Osteoblast (primary cell): Measurements from ENCODE around the gene OR10H5. TPM values are rescaled to one million over a fixed set of nuclear protein-coding genes. Genes with fewer than 3 reads are reported as not detected.
"Not testable (repeated sequence)": the region's sequence is repeated elsewhere in the genome, so short reads cannot be mapped to it uniquely, and the experiment has no call there.

ENCODE experiments used
- DNase-seq: peaks from one replicate; pipeline ENCODE4 v3.0.0; 2011; ENCODE audit warnings: low spot score, mixed read lengths; ENCODE audit not compliant: insufficient read length; ENCODE audit errors: missing footprints
- H2AFZ ChIP-seq: 2 replicates; pipeline ENCODE4 v1.6.0; 2011; ENCODE audit warnings: mild to moderate bottlenecking, low read length
- H3K27ac ChIP-seq: 2 replicates; pipeline ENCODE4 v1.5.1; 2011; ENCODE audit warnings: mild to moderate bottlenecking, low read depth, low read length, moderate library complexity
- H3K27me3 ChIP-seq: 2 replicates; pipeline ENCODE4 v1.6.0; 2012; ENCODE audit warnings: mild to moderate bottlenecking, control low read depth, inconsistent platforms, low read length, moderate library complexity; ENCODE audit not compliant: insufficient read depth
- H3K36me3 ChIP-seq: 2 replicates; pipeline ENCODE4 v1.5.1; 2011; ENCODE audit warnings: mild to moderate bottlenecking, low read length, control low read depth, moderate library complexity; ENCODE audit not compliant: insufficient read depth
- H3K4me1 ChIP-seq: 2 replicates; pipeline ENCODE4 v1.5.1; 2011; ENCODE audit warnings: mild to moderate bottlenecking, low read length, control low read depth, moderate library complexity; ENCODE audit not compliant: insufficient read depth
- H3K4me2 ChIP-seq: 2 replicates; pipeline ENCODE4 v1.6.0; 2011; ENCODE audit warnings: mild to moderate bottlenecking, low read length; ENCODE audit not compliant: insufficient read depth
- H3K4me3 ChIP-seq: fragments of 200-600 bp; sonication (generic); 3 replicates; pipeline ENCODE4 v1.5.1; 2012; ENCODE audit warnings: mild to moderate bottlenecking, low read length, inconsistent platforms; ENCODE audit not compliant: insufficient read depth
- H3K79me2 ChIP-seq: 2 replicates; pipeline ENCODE4 v1.6.0; 2012; ENCODE audit warnings: mild to moderate bottlenecking, low read length, control low read depth, inconsistent platforms; ENCODE audit not compliant: insufficient read depth
- H3K9me3 ChIP-seq: 2 replicates; pipeline ENCODE4 v1.5.1; 2011; ENCODE audit warnings: low read depth, low read length, control low read depth
- H4K20me1 ChIP-seq: 2 replicates; pipeline ENCODE4 v1.6.0; 2012; ENCODE audit warnings: mild to moderate bottlenecking, low read length, control low read depth; ENCODE audit not compliant: insufficient read depth
- total RNA-seq: library from RNA; depleted of rRNA; stranded (reverse); fragments of >200 nt; gene quantifications from 2 replicates; pipeline ENCODE4 v1.2.3, GENCODE V29; 2012
- TF ChIP-seq, protein P1 (sequence below): IDR thresholded peaks from 2 replicates; pipeline ENCODE4 v1.5.1; 2011; ENCODE audit warnings: mild to moderate bottlenecking, low read depth, low read length, moderate library complexity; ENCODE audit errors: extremely low read depth

Gene OR10H5
- total RNA-seq, 1 donor = not detected

- Histone ChIP-seq H3K4me3 (peak overlapping the region; percentile 94), H3K27ac (peak overlapping the region; percentile 86), H2AFZ (peak overlapping the region; percentile 96), H3K36me3 (no peaks in the 10 kb centered on the region), H3K27me3 (no peaks in the 10 kb centered on the region), H3K4me2 (peak overlapping the region; percentile 83), H3K4me1 (peaks cover 4% of the 10 kb centered on the region), H3K79me2 (no peaks in the 10 kb centered on the region), H3K9me3 (no peaks in the 10 kb centered on the region), H4K20me1 (no peaks in the 10 kb centered on the region)
- TF ChIP-seq, protein P1, sequence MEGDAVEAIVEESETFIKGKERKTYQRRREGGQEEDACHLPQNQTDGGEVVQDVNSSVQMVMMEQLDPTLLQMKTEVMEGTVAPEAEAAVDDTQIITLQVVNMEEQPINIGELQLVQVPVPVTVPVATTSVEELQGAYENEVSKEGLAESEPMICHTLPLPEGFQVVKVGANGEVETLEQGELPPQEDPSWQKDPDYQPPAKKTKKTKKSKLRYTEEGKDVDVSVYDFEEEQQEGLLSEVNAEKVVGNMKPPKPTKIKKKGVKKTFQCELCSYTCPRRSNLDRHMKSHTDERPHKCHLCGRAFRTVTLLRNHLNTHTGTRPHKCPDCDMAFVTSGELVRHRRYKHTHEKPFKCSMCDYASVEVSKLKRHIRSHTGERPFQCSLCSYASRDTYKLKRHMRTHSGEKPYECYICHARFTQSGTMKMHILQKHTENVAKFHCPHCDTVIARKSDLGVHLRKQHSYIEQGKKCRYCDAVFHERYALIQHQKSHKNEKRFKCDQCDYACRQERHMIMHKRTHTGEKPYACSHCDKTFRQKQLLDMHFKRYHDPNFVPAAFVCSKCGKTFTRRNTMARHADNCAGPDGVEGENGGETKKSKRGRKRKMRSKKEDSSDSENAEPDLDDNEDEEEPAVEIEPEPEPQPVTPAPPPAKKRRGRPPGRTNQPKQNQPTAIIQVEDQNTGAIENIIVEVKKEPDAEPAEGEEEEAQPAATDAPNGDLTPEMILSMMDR = no peak
- DNase-seq = peak; percentile 97
These were observed 49.1 kb downstream of the OR10H5 start for GRCh38 chr19:15836330-15837220.

DNA sequence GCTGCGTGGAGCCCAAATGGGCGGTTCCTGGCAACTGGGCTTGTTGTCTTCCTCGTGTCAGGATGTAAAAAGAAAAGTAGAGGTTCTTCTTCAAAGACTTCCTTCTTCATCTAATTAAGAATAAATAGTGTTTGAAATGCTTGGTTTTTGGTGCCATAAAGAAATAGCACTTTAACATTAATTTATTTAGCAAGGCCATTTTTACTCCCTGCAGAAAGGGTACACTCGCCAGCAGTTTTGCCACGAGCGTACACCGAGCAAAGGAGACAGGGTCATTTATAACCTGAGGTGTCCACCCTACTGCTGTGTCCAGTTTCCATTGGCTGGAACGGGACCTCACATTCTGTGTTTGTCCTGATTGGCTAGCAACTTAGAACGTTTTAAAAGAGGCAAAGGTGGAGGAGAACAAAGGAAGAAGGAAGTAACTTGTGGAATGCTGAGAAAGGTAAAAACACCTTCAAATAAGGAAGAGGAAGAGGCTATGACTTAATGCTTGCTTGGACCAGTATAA is 49.8 kb downstream of the OR10H5 start:
- no peaks in the 10 kb centered on the region for H3K9me3 ChIP-seq
- H3K79me2 ChIP-seq = no peaks in the 10 kb centered on the region
- H3K4me1 ChIP-seq = peaks cover 4% of the 10 kb centered on the region
- TF ChIP-seq, protein P1 = no peak
- no peaks in the 10 kb centered on the region for H3K36me3 ChIP-seq
- H3K4me3 ChIP-seq = peak overlapping the region; percentile 94
- no peaks in the 10 kb centered on the region for H3K27me3 ChIP-seq
- DNase-seq = no peak
- H4K20me1 ChIP-seq = no peaks in the 10 kb centered on the region
- H2AFZ ChIP-seq = peak overlapping the region; percentile 96
- peak overlapping the region; percentile 83 for H3K4me2 ChIP-seq
- H3K27ac ChIP-seq = peak overlapping the region; percentile 86

DNA sequence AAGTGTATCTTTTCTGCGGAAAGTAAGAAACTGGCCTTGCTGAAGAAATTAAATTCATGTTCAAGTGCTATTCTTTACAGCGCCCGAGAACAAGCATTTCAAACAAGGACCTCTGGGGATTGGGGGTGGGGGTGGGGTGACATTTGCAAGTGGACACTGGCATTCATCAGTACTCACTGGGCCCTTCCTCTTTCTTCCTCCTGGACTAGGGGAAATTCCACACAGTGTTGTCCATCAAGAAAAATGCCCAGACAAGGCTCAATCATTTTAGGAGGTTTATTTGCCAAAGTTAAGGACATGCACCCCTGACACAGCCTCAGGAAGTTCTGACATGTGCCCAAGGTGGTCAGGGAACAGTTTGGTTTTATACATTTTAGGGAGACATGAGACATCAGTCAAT is 50.9 kb downstream of the OR10H5 start:
- TF ChIP-seq, protein P1 = no peak
- no peak overlapping the region for H2AFZ ChIP-seq

GRCh38 chr19:15839888-15840287 is 52.4 kb downstream of the OR10H5 start:
- H3K4me2 ChIP-seq, H3K27ac ChIP-seq, DNase-seq, H4K20me1 ChIP-seq, H3K9me3 ChIP-seq, H3K79me2 ChIP-seq, H2AFZ ChIP-seq, H3K27me3 ChIP-seq, H3K36me3 ChIP-seq, H3K4me3 ChIP-seq, H3K4me1 ChIP-seq: not testable (repeated sequence)

More for the DNA sequence above, 50.9 kb downstream of the OR10H5 start:
- Histone ChIP-seq H3K36me3 (no peaks in the 10 kb centered on the region), H3K4me3 (no peak overlapping the region), H3K4me2 (no peak overlapping the region), H4K20me1 (no peaks in the 10 kb centered on the region), H3K79me2 (no peaks in the 10 kb centered on the region), H3K4me1 (peaks cover 4% of the 10 kb centered on the region), H3K9me3 (no peaks in the 10 kb centered on the region), H3K27ac (no peak overlapping the region), H3K27me3 (no peaks in the 10 kb centered on the region)
- no peak for DNase-seq
